Prostate gland (tissue), 2 donors: ENCODE results near the gene RNGTT. TPM values are rescaled to one million over a fixed set of nuclear protein-coding genes. Genes with fewer than 3 reads are reported as not detected.

Experiments
- DNase-seq: peaks from one replicate; pipeline ENCODE4 v3.0.0-alpha.2; 2019; ENCODE audit warnings: low spot score
- H3K27ac ChIP-seq, 2 donors: fragments of 200-600 bp; sonication (generic); 2 replicates each; pipeline ENCODE4 v1.5.1; 2017 to 2019
- H3K27me3 ChIP-seq: fragments of 200-600 bp; sonication (generic); replicated peaks from 2 replicates; pipeline ENCODE4 v1.5.1; 2019; ENCODE audit not compliant: insufficient read depth
- H3K36me3 ChIP-seq, 2 donors: fragments of 200-600 bp; sonication (generic); 1 replicate in 1 of 2; 2 replicates in 1 of 2; pipeline versions ENCODE4 v1.5.1 to v1.8.1; 2017 to 2019
- H3K4me1 ChIP-seq: fragments of 200-600 bp; sonication (generic); replicated peaks from 2 replicates; pipeline ENCODE4 v1.5.1; 2019
- H3K4me3 ChIP-seq, 2 donors: fragments of 200-600 bp; sonication (generic); 2 replicates each; pipeline ENCODE4 v1.5.1; 2017 to 2019
- H3K9me3 ChIP-seq: fragments of 200-600 bp; sonication (generic); 2 replicates; pipeline ENCODE4 v1.5.1; 2017
- CTCF ChIP-seq, 4 experiments: fragments of 200-600 bp in 2 of 4; fragments of 450-650 bp in 2 of 4; sonication (generic) in 2 of 4; IDR thresholded peaks; 1 replicate in 3 of 4; 2 replicates in 1 of 4; pipeline ENCODE4 v1.5.1; 2016 to 2019; ENCODE audit warnings: antibody characterized with exemption in 4 of 4, mild to moderate bottlenecking in 2 of 4, moderate library complexity in 2 of 4
- POLR2A ChIP-seq: fragments of 450-650 bp; IDR thresholded peaks from one replicate; pipeline ENCODE4 v1.6.1; 2016; ENCODE audit warnings: antibody characterized with exemption, mild to moderate bottlenecking
- POLR2AphosphoS5 ChIP-seq: sonication (generic); formaldehyde crosslinking; IDR thresholded peaks from one replicate; pipeline ENCODE4 v1.6.1; 2017; ENCODE audit warnings: antibody characterized with exemption
- WGBS: methylation state at CpG from one replicate; pipeline ENCODE4 v1.1.5; 2018; 5-methylcytosine and 5-hydroxymethylcytosine counted together
- intact Hi-C: fragments of 100-400 bp; cut with DNase I; formaldehyde crosslinking; loops from one replicate; pipeline ENCODE4 v1.14.2; 2022
- total RNA-seq, 2 donors: library from RNA; depleted of rRNA; stranded (reverse); fragments of >200 nt; gene quantifications; one replicate each; pipeline ENCODE4 v1.1.0, GENCODE V29; 2016

Gene RNGTT
- total RNA-seq, 2 donors from 2014 or later, result 10.1 to 23.6 TPM

- no peak overlapping the region for H3K27ac ChIP-seq
- intact Hi-C loops, result no loop called here
- H3K4me3 ChIP-seq, result no peak overlapping the region
- H3K27me3 ChIP-seq, result no peaks in the 10 kb centered on the region
- H3K9me3 ChIP-seq, result no peaks in the 10 kb centered on the region
- H3K36me3 ChIP-seq, result no peaks in the 10 kb centered on the region
- no peak for DNase-seq
- no peak for TF ChIP-seq CTCF (IDR thresholded peaks at IDR 0.05)
- TF ChIP-seq POLR2AphosphoS5, result no peak
- no peak for TF ChIP-seq POLR2A
- no peaks in the 10 kb centered on the region for H3K4me1 ChIP-seq
Observed at GRCh38 chr6:88569959-88570358, 393.5 kb downstream of the RNGTT start.

GRCh38 chr6:88567696-88568095 is 395.7 kb downstream of the RNGTT start:
- Histone ChIP-seq H3K27me3 (no peaks in the 10 kb centered on the region), H3K36me3 (no peaks in the 10 kb centered on the region), H3K4me3 (no peak overlapping the region), H3K9me3 (no peaks in the 10 kb centered on the region), H3K4me1 (no peaks in the 10 kb centered on the region), H3K27ac (no peak overlapping the region)
- WGBS, result 71% methylated on average over 2 of the region's 2 CpGs
- intact Hi-C loops, result no loop called here
- no peak for TF ChIP-seq POLR2A
- DNase-seq, result no peak

GRCh38 chr6:88566746-88567534 is 396.5 kb downstream of the RNGTT start:
- DNase-seq, result no peak
- WGBS, result 80% methylated on average over 8 of the region's 8 CpGs

GRCh38 chr6:88565836-88566235 is 397.6 kb downstream of the RNGTT start:
- intact Hi-C loops, result no loop called here

More at GRCh38 chr6:88566746-88567534, 396.5 kb downstream of the RNGTT start:
- no peak overlapping the region for H3K27ac ChIP-seq
- no peak for TF ChIP-seq CTCF (IDR thresholded peaks at IDR 0.05)
- no peak for TF ChIP-seq POLR2AphosphoS5
- no peak for TF ChIP-seq POLR2A
- no peaks in the 10 kb centered on the region for H3K4me1 ChIP-seq
- no peaks in the 10 kb centered on the region for H3K36me3 ChIP-seq
- no peak overlapping the region for H3K4me3 ChIP-seq
- intact Hi-C loops, result no loop called here
- no peaks in the 10 kb centered on the region for H3K9me3 ChIP-seq
- H3K27me3 ChIP-seq, result no peaks in the 10 kb centered on the region

GRCh38 chr6:88565409-88565811 is 398.0 kb downstream of the RNGTT start:
- TF ChIP-seq POLR2AphosphoS5 (no peak), POLR2A (no peak), CTCF (IDR thresholded peaks at IDR 0.05) (no peak)
- WGBS, result 71% methylated on average over 7 of the region's 7 CpGs
- DNase-seq, result no peak
- intact Hi-C loops, result no loop called here
- no peak overlapping the region for H3K4me3 ChIP-seq
- no peaks in the 10 kb centered on the region for H3K4me1 ChIP-seq
- H3K27me3 ChIP-seq, result no peaks in the 10 kb centered on the region
- H3K9me3 ChIP-seq, result no peaks in the 10 kb centered on the region
- no peaks in the 10 kb centered on the region for H3K36me3 ChIP-seq
- H3K27ac ChIP-seq, result no peak overlapping the region

More at GRCh38 chr6:88565836-88566235, 397.6 kb downstream of the RNGTT start:
- no peaks in the 10 kb centered on the region for H3K36me3 ChIP-seq
- H3K9me3 ChIP-seq, result no peaks in the 10 kb centered on the region
- no peak for TF ChIP-seq POLR2A
- TF ChIP-seq POLR2AphosphoS5, result no peak
- no peak for TF ChIP-seq CTCF (IDR thresholded peaks at IDR 0.05)
- DNase-seq, result no peak
- no peaks in the 10 kb centered on the region for H3K27me3 ChIP-seq
- WGBS, result 84% methylated on average over 6 of the region's 6 CpGs
- no peak overlapping the region for H3K27ac ChIP-seq
- no peak overlapping the region for H3K4me3 ChIP-seq
- no peaks in the 10 kb centered on the region for H3K4me1 ChIP-seq
